ENCODE data around the gene DCD. TPM values are rescaled to one million over a fixed set of nuclear protein-coding genes. Genes with fewer than 3 reads are reported as not detected.

Gene DCD
- total and polyA plus RNA-seq, 9 of the 15 experiments (the other 6 are each of a cell fraction or from before 2014, with no cell fraction given) = not detected

DNA sequence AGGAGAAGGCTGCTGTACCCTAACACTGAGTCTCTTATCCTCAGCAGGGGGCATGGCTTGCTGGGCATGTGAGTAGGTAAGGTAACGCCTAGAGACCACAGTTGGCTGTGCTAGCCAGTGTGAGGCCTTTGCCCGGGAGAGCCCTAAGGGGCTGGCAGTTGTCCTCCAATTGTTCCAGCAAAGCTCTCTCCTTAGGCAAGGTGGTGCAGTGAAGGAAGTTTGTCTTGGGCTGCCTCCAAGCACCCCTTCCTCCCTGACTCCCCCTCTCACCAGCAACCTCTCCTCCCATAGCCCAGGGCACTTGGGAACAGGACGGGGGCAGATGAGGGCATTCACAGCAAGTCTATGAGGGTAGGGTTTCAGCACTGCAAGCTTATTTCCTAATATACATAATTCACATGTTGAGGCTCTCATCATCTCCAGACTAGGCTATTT is 36.4 kb downstream of the DCD start (continued):
- TF ChIP-seq FUS (optimal IDR thresholded peaks at IDR 0.05; ENCODE audit: low read depth, low read length) (no peak), PHTF2 (CRISPR knock-in tag; IDR thresholded peaks at IDR 0.05) (no peak)

DNA sequence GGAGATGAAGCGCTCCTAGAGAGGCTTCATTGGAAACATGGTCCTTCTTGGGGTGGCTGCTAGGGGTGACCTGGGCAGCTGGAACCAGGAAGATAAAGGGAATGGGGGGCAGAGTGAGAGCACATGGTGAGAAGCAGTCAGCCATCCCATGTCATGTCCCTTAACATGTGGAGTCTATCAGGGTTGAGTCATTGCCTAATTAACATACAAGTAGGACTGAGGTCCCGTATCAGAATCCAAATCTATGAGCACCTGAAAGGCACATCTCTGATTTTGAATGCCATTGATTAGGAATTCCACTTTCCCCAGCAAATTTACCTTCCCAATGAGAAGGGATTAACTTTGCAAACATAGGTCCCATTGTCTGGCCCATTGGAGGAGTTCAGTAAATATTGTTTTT is 39.4 kb downstream of the DCD start:
- intact Hi-C loops (cut with micrococcal nuclease) (loop anchor here (10.0 kb wide), 1 partner anchor 346 kb away; no protein-coding TSS in a partner anchor), in situ Hi-C loops (cut with MboI) (no loop called here)
- ATAC-seq (no peak), DNase-seq (ENCODE audit: extremely low read depth in 1 of 4, low spot score in 3 of 4) (no peak), FAIRE-seq (no peak)
- TF ChIP-seq, protein P1, sequence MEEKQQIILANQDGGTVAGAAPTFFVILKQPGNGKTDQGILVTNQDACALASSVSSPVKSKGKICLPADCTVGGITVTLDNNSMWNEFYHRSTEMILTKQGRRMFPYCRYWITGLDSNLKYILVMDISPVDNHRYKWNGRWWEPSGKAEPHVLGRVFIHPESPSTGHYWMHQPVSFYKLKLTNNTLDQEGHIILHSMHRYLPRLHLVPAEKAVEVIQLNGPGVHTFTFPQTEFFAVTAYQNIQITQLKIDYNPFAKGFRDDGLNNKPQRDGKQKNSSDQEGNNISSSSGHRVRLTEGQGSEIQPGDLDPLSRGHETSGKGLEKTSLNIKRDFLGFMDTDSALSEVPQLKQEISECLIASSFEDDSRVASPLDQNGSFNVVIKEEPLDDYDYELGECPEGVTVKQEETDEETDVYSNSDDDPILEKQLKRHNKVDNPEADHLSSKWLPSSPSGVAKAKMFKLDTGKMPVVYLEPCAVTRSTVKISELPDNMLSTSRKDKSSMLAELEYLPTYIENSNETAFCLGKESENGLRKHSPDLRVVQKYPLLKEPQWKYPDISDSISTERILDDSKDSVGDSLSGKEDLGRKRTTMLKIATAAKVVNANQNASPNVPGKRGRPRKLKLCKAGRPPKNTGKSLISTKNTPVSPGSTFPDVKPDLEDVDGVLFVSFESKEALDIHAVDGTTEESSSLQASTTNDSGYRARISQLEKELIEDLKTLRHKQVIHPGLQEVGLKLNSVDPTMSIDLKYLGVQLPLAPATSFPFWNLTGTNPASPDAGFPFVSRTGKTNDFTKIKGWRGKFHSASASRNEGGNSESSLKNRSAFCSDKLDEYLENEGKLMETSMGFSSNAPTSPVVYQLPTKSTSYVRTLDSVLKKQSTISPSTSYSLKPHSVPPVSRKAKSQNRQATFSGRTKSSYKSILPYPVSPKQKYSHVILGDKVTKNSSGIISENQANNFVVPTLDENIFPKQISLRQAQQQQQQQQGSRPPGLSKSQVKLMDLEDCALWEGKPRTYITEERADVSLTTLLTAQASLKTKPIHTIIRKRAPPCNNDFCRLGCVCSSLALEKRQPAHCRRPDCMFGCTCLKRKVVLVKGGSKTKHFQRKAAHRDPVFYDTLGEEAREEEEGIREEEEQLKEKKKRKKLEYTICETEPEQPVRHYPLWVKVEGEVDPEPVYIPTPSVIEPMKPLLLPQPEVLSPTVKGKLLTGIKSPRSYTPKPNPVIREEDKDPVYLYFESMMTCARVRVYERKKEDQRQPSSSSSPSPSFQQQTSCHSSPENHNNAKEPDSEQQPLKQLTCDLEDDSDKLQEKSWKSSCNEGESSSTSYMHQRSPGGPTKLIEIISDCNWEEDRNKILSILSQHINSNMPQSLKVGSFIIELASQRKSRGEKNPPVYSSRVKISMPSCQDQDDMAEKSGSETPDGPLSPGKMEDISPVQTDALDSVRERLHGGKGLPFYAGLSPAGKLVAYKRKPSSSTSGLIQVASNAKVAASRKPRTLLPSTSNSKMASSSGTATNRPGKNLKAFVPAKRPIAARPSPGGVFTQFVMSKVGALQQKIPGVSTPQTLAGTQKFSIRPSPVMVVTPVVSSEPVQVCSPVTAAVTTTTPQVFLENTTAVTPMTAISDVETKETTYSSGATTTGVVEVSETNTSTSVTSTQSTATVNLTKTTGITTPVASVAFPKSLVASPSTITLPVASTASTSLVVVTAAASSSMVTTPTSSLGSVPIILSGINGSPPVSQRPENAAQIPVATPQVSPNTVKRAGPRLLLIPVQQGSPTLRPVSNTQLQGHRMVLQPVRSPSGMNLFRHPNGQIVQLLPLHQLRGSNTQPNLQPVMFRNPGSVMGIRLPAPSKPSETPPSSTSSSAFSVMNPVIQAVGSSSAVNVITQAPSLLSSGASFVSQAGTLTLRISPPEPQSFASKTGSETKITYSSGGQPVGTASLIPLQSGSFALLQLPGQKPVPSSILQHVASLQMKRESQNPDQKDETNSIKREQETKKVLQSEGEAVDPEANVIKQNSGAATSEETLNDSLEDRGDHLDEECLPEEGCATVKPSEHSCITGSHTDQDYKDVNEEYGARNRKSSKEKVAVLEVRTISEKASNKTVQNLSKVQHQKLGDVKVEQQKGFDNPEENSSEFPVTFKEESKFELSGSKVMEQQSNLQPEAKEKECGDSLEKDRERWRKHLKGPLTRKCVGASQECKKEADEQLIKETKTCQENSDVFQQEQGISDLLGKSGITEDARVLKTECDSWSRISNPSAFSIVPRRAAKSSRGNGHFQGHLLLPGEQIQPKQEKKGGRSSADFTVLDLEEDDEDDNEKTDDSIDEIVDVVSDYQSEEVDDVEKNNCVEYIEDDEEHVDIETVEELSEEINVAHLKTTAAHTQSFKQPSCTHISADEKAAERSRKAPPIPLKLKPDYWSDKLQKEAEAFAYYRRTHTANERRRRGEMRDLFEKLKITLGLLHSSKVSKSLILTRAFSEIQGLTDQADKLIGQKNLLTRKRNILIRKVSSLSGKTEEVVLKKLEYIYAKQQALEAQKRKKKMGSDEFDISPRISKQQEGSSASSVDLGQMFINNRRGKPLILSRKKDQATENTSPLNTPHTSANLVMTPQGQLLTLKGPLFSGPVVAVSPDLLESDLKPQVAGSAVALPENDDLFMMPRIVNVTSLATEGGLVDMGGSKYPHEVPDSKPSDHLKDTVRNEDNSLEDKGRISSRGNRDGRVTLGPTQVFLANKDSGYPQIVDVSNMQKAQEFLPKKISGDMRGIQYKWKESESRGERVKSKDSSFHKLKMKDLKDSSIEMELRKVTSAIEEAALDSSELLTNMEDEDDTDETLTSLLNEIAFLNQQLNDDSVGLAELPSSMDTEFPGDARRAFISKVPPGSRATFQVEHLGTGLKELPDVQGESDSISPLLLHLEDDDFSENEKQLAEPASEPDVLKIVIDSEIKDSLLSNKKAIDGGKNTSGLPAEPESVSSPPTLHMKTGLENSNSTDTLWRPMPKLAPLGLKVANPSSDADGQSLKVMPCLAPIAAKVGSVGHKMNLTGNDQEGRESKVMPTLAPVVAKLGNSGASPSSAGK (IDR thresholded peaks at IDR 0.05) = no peak
- TF ChIP-seq TEAD1 (CRISPR knock-in tag; IDR thresholded peaks at IDR 0.05) (no peak), FOSL1 (tag; conservative IDR thresholded peaks at IDR 0.05) (no peak)
- Histone ChIP-seq H3K36me3 (ENCODE audit: control insufficient read depth, insufficient read depth, low read length) (no peaks in the 10 kb centered on the region), H4K20me1 (replicated peaks; ENCODE audit: control insufficient read depth, insufficient read depth, low read length) (no peaks in the 10 kb centered on the region; the same call in 1 of the 2 replicates), H3K4me3 (no peak overlapping the region), H3K9ac (ENCODE audit: insufficient read depth in 1 of 2, low read depth in 2 of 2, low read length in 2 of 2) (no peak overlapping the region), H3K27me3 (ENCODE audit: control insufficient read depth in 2 of 2, insufficient read depth in 2 of 2, low read length in 2 of 2) (peaks cover 0 to 24% of the 10 kb centered on the region in 2 experiments; a peak in 2 of 5 replicates), H2AFZ (ENCODE audit: low read depth, low read length) (no peak overlapping the region), H3K27ac (ENCODE audit: extremely low read depth, low read depth, low read length) (no peak overlapping the region), H3K4me2 (ENCODE audit: insufficient read depth, low read length) (no peak overlapping the region), H3K4me1 (replicated peaks in 1 of 2; ENCODE audit: control insufficient read depth in 2 of 2, insufficient read depth in 2 of 2, low read length in 2 of 2) (no peaks in the 10 kb centered on the region), H3K9me3 (replicated peaks; ENCODE audit: control insufficient read depth, insufficient read depth, low read depth, low read length) (no peaks in the 10 kb centered on the region), H3K9me1 (ENCODE audit: control insufficient read depth, insufficient read depth, low read length) (no peaks in the 10 kb centered on the region), H3K79me2 (ENCODE audit: control insufficient read depth, insufficient read depth, low read length) (no peaks in the 10 kb centered on the region)
- WGBS (ENCODE audit: insufficient coverage, low coverage, missing lambda C conversion rate) = 0% methylated on average over 2 of the region's 2 CpGs
- ChIA-PET CTCF (ENCODE audit: low intra/inter-chr PET ratio) (interaction anchor here (0.6 kb wide), 1 partner anchor 28 kb away, joined by 3 read pairs; no protein-coding TSS in a partner anchor), POLR2A (no interaction called here)
- BruUV-seq (replicated peaks) = no TSS peak
